ENCODE data around the gene TMEM40. TPM values are rescaled to one million over a fixed set of nuclear protein-coding genes. Genes with fewer than 3 reads are reported as not detected.

TMEM40 gene
- total RNA-seq, 1 donor = not detected

- Histone ChIP-seq H3K9me3 (ENCODE audit: low read depth, low read length) (no peaks in the 10 kb centered on the region), H3K4me3 (ENCODE audit: insufficient read depth, low read length) (no peak overlapping the region), H2AFZ (ENCODE audit: low read length) (no peak overlapping the region), H4K20me1 (ENCODE audit: insufficient read depth, low read length) (no peaks in the 10 kb centered on the region), H3K36me3 (ENCODE audit: insufficient read depth, low read length) (no peaks in the 10 kb centered on the region), H3K4me2 (ENCODE audit: insufficient read depth, low read length) (no peak overlapping the region), H3K27me3 (ENCODE audit: insufficient read depth, low read length) (peaks cover 7% of the 10 kb centered on the region), H3K79me2 (ENCODE audit: insufficient read depth, low read length) (no peaks in the 10 kb centered on the region), H3K27ac (ENCODE audit: low read depth, low read length) (no peak overlapping the region), H3K4me1 (ENCODE audit: insufficient read depth, low read length) (no peaks in the 10 kb centered on the region)
- TF ChIP-seq CTCF (IDR thresholded peaks at IDR 0.05; ENCODE audit: extremely low read depth, low read depth, low read length) = no peak
- DNase-seq (ENCODE audit: insufficient read length, low spot score, missing footprints) = no peak
Measured at GRCh38 chr3:12775226-12775625, 16.2 kb upstream of the TMEM40 start.

- no peaks in the 10 kb centered on the region for H3K9me3 ChIP-seq (ENCODE audit: low read depth, low read length)
- no peaks in the 10 kb centered on the region for H4K20me1 ChIP-seq (ENCODE audit: insufficient read depth, low read length)
- no peak for DNase-seq (ENCODE audit: insufficient read length, low spot score, missing footprints)
- H3K4me1 ChIP-seq (ENCODE audit: insufficient read depth, low read length) = no peaks in the 10 kb centered on the region
- no peak overlapping the region for H3K27ac ChIP-seq (ENCODE audit: low read depth, low read length)
- no peak overlapping the region for H3K4me3 ChIP-seq (ENCODE audit: insufficient read depth, low read length)
- H2AFZ ChIP-seq (ENCODE audit: low read length) = no peak overlapping the region
- H3K4me2 ChIP-seq (ENCODE audit: insufficient read depth, low read length) = no peak overlapping the region
- peaks cover 7% of the 10 kb centered on the region for H3K27me3 ChIP-seq (ENCODE audit: insufficient read depth, low read length)
- no peaks in the 10 kb centered on the region for H3K36me3 ChIP-seq (ENCODE audit: insufficient read depth, low read length)
- TF ChIP-seq CTCF (IDR thresholded peaks at IDR 0.05; ENCODE audit: extremely low read depth, low read depth, low read length) = no peak
- no peaks in the 10 kb centered on the region for H3K79me2 ChIP-seq (ENCODE audit: insufficient read depth, low read length)
Measured at GRCh38 chr3:12774619-12775018, 15.6 kb upstream of the TMEM40 start.

- no peak overlapping the region for H2AFZ ChIP-seq (ENCODE audit: low read length)
- H3K9me3 ChIP-seq (ENCODE audit: low read depth, low read length) = no peaks in the 10 kb centered on the region
- H3K36me3 ChIP-seq (ENCODE audit: insufficient read depth, low read length) = no peaks in the 10 kb centered on the region
- H3K79me2 ChIP-seq (ENCODE audit: insufficient read depth, low read length) = no peaks in the 10 kb centered on the region
- TF ChIP-seq CTCF (IDR thresholded peaks at IDR 0.05; ENCODE audit: extremely low read depth, low read depth, low read length) = no peak
- DNase-seq (ENCODE audit: insufficient read length, low spot score, missing footprints) = no peak
- no peak overlapping the region for H3K27ac ChIP-seq (ENCODE audit: low read depth, low read length)
- no peaks in the 10 kb centered on the region for H3K4me1 ChIP-seq (ENCODE audit: insufficient read depth, low read length)
- H4K20me1 ChIP-seq (ENCODE audit: insufficient read depth, low read length) = no peaks in the 10 kb centered on the region
- H3K4me2 ChIP-seq (ENCODE audit: insufficient read depth, low read length) = no peak overlapping the region
- peaks cover 7% of the 10 kb centered on the region for H3K27me3 ChIP-seq (ENCODE audit: insufficient read depth, low read length)
- no peak overlapping the region for H3K4me3 ChIP-seq (ENCODE audit: insufficient read depth, low read length)
Measured at GRCh38 chr3:12773710-12774086, 14.6 kb upstream of the TMEM40 start.

- no peak overlapping the region for H3K4me3 ChIP-seq (ENCODE audit: insufficient read depth, low read length)
Measured at GRCh38 chr3:12773030-12773709, 14.1 kb upstream of the TMEM40 start.

More at GRCh38 chr3:12773030-12773709, 14.1 kb upstream of the TMEM40 start:
- Histone ChIP-seq H3K36me3 (ENCODE audit: insufficient read depth, low read length) (no peaks in the 10 kb centered on the region), H4K20me1 (ENCODE audit: insufficient read depth, low read length) (no peaks in the 10 kb centered on the region), H3K4me2 (ENCODE audit: insufficient read depth, low read length) (no peak overlapping the region), H3K4me1 (ENCODE audit: insufficient read depth, low read length) (no peaks in the 10 kb centered on the region), H3K9me3 (ENCODE audit: low read depth, low read length) (no peaks in the 10 kb centered on the region), H3K27ac (ENCODE audit: low read depth, low read length) (no peak overlapping the region), H3K79me2 (ENCODE audit: insufficient read depth, low read length) (no peaks in the 10 kb centered on the region), H3K27me3 (ENCODE audit: insufficient read depth, low read length) (peaks cover 7% of the 10 kb centered on the region), H2AFZ (ENCODE audit: low read length) (no peak overlapping the region)
- no peak for DNase-seq (ENCODE audit: insufficient read length, low spot score, missing footprints)
- TF ChIP-seq CTCF (IDR thresholded peaks at IDR 0.05; ENCODE audit: extremely low read depth, low read depth, low read length) = no peak

Measured in osteoblast (primary cell).